Tibial nerve (tissue), 4 donors: ENCODE data around the gene CDCP1.

ENCODE experiments used
- EP300 ChIP-seq, 2 donors: sonication (generic); formaldehyde crosslinking; IDR thresholded peaks; one replicate each; pipeline ENCODE4 v1.6.1; 2017; ENCODE audit warnings: antibody characterized with exemption in 2 of 2, mild to moderate bottlenecking in 1 of 2
- POLR2A ChIP-seq, 2 donors: fragments of 450-650 bp; IDR thresholded peaks; one replicate each; pipeline ENCODE4 v1.6.1; 2017; ENCODE audit warnings: antibody characterized with exemption in 2 of 2, mild to moderate bottlenecking in 2 of 2, moderate library complexity in 2 of 2
- TF ChIP-seq, protein P1 (sequence below), 5 experiments: fragments of 200-600 bp in 3 of 5; fragments of 450-650 bp in 2 of 5; sonication (generic) in 3 of 5; IDR thresholded peaks; one replicate each; pipeline ENCODE4 v1.5.1; 2016 to 2019; ENCODE audit warnings: antibody characterized with exemption in 5 of 5, mild to moderate bottlenecking in 3 of 5, moderate library complexity in 2 of 5

DNA sequence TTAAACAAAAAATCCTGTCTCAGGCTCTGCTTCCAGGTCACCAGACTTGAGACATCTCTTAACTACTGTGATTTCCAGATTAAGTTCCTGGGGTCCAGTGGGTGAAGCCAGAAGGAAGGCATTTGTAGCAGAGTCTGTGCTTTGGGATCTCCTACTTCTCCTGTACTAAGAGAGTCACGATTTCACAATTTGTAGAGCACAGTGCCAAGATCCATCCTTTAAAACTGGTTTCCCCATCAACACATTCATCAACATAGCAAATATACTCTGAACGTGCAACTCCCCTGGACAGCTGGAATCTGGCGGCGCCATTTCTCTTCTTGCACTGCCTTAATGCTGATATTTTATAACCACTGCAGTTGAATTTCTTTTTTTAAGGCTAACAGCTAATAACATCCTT, 33.2 kb downstream of the CDCP1 start:
- TF ChIP-seq, protein P1, sequence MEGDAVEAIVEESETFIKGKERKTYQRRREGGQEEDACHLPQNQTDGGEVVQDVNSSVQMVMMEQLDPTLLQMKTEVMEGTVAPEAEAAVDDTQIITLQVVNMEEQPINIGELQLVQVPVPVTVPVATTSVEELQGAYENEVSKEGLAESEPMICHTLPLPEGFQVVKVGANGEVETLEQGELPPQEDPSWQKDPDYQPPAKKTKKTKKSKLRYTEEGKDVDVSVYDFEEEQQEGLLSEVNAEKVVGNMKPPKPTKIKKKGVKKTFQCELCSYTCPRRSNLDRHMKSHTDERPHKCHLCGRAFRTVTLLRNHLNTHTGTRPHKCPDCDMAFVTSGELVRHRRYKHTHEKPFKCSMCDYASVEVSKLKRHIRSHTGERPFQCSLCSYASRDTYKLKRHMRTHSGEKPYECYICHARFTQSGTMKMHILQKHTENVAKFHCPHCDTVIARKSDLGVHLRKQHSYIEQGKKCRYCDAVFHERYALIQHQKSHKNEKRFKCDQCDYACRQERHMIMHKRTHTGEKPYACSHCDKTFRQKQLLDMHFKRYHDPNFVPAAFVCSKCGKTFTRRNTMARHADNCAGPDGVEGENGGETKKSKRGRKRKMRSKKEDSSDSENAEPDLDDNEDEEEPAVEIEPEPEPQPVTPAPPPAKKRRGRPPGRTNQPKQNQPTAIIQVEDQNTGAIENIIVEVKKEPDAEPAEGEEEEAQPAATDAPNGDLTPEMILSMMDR (IDR thresholded peaks at IDR 0.05): no peak
- TF ChIP-seq POLR2A (IDR thresholded peaks at IDR 0.05) (no peak), EP300 (IDR thresholded peaks at IDR 0.05) (no peak)
